Kidney (tissue), 14 donors: ENCODE results near the gene GET3. TPM values are rescaled to one million over a fixed set of nuclear protein-coding genes. Genes with fewer than 3 reads are reported as not detected.
A peak's percentile ranks its signal among the peaks of the same experiment; 100 is the strongest.
"Not testable (repeated sequence)": the region's sequence is repeated elsewhere in the genome, so short reads cannot be mapped to it uniquely, and the experiment has no call there.

Experiments
- DNase-seq, 5 donors: peaks; one replicate each; pipeline ENCODE4 v3.0.0-alpha.2; 2013 to 2020
- FAIRE-seq: peaks from 2 replicates; lab custom pipeline; 2012; peaks lifted over from hg19 to GRCh38; lab: Jason Lieb, UNC
- H3K27ac ChIP-seq, 2 donors: one replicate each; pipeline ENCODE4 v1.7.0; 2013; ENCODE audit warnings: low read depth in 2 of 2, low read length in 2 of 2, inconsistent platforms in 1 of 2
- H3K27me3 ChIP-seq: one replicate; pipeline ENCODE4 v1.7.1; 2013; ENCODE audit warnings: low read length, inconsistent platforms; ENCODE audit not compliant: control insufficient read depth, insufficient read depth
- H3K36me3 ChIP-seq, 3 donors: one replicate each; pipeline versions ENCODE4 v1.7.0 to v1.7.1; 2013; ENCODE audit warnings: low read length in 3 of 3, control low read depth in 1 of 3, inconsistent platforms in 1 of 3; ENCODE audit not compliant: insufficient read depth in 3 of 3, control insufficient read depth in 2 of 3
- H3K4me1 ChIP-seq, 3 donors: one replicate each; pipeline versions ENCODE4 v1.7.0 to v1.7.1; 2013; ENCODE audit warnings: low read length in 3 of 3, inconsistent platforms in 1 of 3, low read depth in 1 of 3; ENCODE audit not compliant: control insufficient read depth in 2 of 3, insufficient read depth in 2 of 3
- H3K4me3 ChIP-seq, 3 donors: one replicate each; pipeline versions ENCODE4 v1.7.0 to v1.8.1; 2013; ENCODE audit warnings: low read length in 3 of 3, control low read depth in 1 of 3, inconsistent platforms in 1 of 3
- H3K9ac ChIP-seq, 3 donors: one replicate each; pipeline versions ENCODE4 v1.7.0 to v1.7.1; 2013; ENCODE audit warnings: low read length in 3 of 3, control low read depth in 1 of 3, inconsistent platforms in 1 of 3
- H3K9me3 ChIP-seq, 3 donors: one replicate each; pipeline versions ENCODE4 v1.7.0 to v1.7.1; 2013; ENCODE audit warnings: low read length in 3 of 3, control low read depth in 1 of 3, inconsistent platforms in 1 of 3; ENCODE audit not compliant: control insufficient read depth in 2 of 3, insufficient read depth in 1 of 3
- intact Hi-C: fragments of 100-400 bp; cut with DNase I; formaldehyde crosslinking; loops from one replicate; pipeline ENCODE4 v1.11.1; 2022
- polyA plus RNA-seq: library from polyadenylated mRNA; stranded (reverse); fragments of 350-450 nt; fragmentation: Illumina TruSeq; extraction: RNeasy Lipid Tissue Mini Kit (QIAGEN cat#74804); gene quantifications from one replicate; pipeline ENCODE4 v1.2.3, GENCODE V29; 2014; ENCODE audit warnings: low read depth, low replicate concordance; ENCODE audit not compliant: insufficient read depth
- total RNA-seq: library from RNA; stranded (reverse); fragmentation: NEBNext Ultra II Directional; extraction: Animal tissue kit (Norgen Biotek cat#: 25700); gene quantifications from one replicate; pipeline ENCODE4 v1.2.1, GENCODE V29; 2021
- TF ChIP-seq, protein P1 (sequence below): IDR thresholded peaks from 3 replicates; pipeline ENCODE4 v1.5.1; 2012; ENCODE audit warnings: mild to moderate bottlenecking, moderate library complexity, borderline replicate concordance; ENCODE audit not compliant: insufficient read depth; ENCODE audit errors: extremely low read depth
- donor health status: control.
- donor health status: control.
- donor health status: control.
- donor health status: control.
- donor health status: control.
- donor health status: DM: yes; HTN: yes; CAD: no.
- donor health status: Normal renal cell carcinoma (clear cell type).

Gene GET3
- total and polyA plus RNA-seq, 2 donors from 2014 or later: 71.3 to 132 TPM

- Histone ChIP-seq H3K9ac (peak within 1 kb of the TSS; percentile 50 to 81 (median 81)), H3K4me1 (peaks cover 0 to 22% (median 14%) of the 10 kb centered on the region in 3 donors), H3K27ac (peak within 1 kb of the TSS; percentile 45 to 59), H3K4me3 (peak within 1 kb of the TSS; percentile 62 to 83 (median 71)), H3K27me3 (no peaks in the 10 kb centered on the region), H3K9me3 (no peaks in the 10 kb centered on the region), H3K36me3 (peaks cover under 1 to 4% (median 3%) of the 10 kb centered on the region in 3 donors)
- DNase-seq (peak; percentile 72 to 89 (median 84)), FAIRE-seq (no peak)
- intact Hi-C loops: no loop called here
- TF ChIP-seq, protein P1, sequence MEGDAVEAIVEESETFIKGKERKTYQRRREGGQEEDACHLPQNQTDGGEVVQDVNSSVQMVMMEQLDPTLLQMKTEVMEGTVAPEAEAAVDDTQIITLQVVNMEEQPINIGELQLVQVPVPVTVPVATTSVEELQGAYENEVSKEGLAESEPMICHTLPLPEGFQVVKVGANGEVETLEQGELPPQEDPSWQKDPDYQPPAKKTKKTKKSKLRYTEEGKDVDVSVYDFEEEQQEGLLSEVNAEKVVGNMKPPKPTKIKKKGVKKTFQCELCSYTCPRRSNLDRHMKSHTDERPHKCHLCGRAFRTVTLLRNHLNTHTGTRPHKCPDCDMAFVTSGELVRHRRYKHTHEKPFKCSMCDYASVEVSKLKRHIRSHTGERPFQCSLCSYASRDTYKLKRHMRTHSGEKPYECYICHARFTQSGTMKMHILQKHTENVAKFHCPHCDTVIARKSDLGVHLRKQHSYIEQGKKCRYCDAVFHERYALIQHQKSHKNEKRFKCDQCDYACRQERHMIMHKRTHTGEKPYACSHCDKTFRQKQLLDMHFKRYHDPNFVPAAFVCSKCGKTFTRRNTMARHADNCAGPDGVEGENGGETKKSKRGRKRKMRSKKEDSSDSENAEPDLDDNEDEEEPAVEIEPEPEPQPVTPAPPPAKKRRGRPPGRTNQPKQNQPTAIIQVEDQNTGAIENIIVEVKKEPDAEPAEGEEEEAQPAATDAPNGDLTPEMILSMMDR: no peak
These were observed 13.5 kb upstream of the GET3 start, which contains the start of gene TNPO2 for GRCh38 chr19:12723641-12724426. TSS of gene TNPO2 (minus strand) at chr19:12723932. CDS start at chr19:12720977, 2,955 bp downstream.

GRCh38 chr19:12725612-12726011 lies 11.7 kb upstream of the GET3 start:
- H3K9me3 ChIP-seq, intact Hi-C loops, H3K27ac ChIP-seq, H3K9ac ChIP-seq, FAIRE-seq, DNase-seq, H3K4me3 ChIP-seq, H3K27me3 ChIP-seq: not testable (repeated sequence)
- Histone ChIP-seq H3K4me1 (peaks cover 0 to 18% (median 11%) of the 10 kb centered on the region in 3 donors), H3K36me3 (peaks cover 4 to 14% (median 5%) of the 10 kb centered on the region in 3 donors)

GRCh38 chr19:12726988-12727316 lies 10.3 kb upstream of the GET3 start:
- no peak for FAIRE-seq

More at GRCh38 chr19:12726988-12727316, 10.3 kb upstream of the GET3 start:
- TF ChIP-seq, protein P1: no peak
- H3K9ac ChIP-seq: no peak overlapping the region
- H3K36me3 ChIP-seq: peaks cover 4 to 18% (median 11%) of the 10 kb centered on the region in 3 donors
- peaks cover 0 to 14% (median 9%) of the 10 kb centered on the region in 3 donors for H3K4me1 ChIP-seq
- no peak for DNase-seq
- no peaks in the 10 kb centered on the region for H3K27me3 ChIP-seq
- no peak overlapping the region for H3K27ac ChIP-seq
- H3K9me3 ChIP-seq: no peaks in the 10 kb centered on the region
- intact Hi-C loops: no loop called here
- H3K4me3 ChIP-seq: no peak overlapping the region
